Activated CD4-positive, alpha-beta memory T cell treated with anti-CD3 and anti-CD28 coated beads for 36 hours (primary cell): Measurements from ENCODE around the gene FAM161A. TPM values are rescaled to one million over a fixed set of nuclear protein-coding genes. Genes with fewer than 3 reads are reported as not detected.
A peak's percentile ranks its signal among the peaks of the same experiment; 100 is the strongest.
"Not testable (repeated sequence)": the region's sequence is repeated elsewhere in the genome, so short reads cannot be mapped to it uniquely, and the experiment has no call there.

Experiments used
- CTCF ChIA-PET: fragments of 350-600 bp; sonication (Branson Sonifier 250); formaldehyde crosslinking; loops from one replicate; lab custom pipeline; 2021; ENCODE audit warnings: antibody characterized with exemption, inconsistent platforms; lab: Charles Lee
- POLR2A ChIA-PET: fragments of 350-600 bp; sonication (Branson Sonifier 250); formaldehyde crosslinking; loops from one replicate; lab custom pipeline; 2021; ENCODE audit warnings: antibody characterized with exemption; lab: Charles Lee
- DNase-seq: peaks from one replicate; pipeline ENCODE4 v3.0.0-alpha.2; 2020
- H3K27ac Mint-ChIP-seq: one replicate; pipeline ENCODE4 v1.8.0; 2021; ENCODE audit warnings: mixed read lengths
- H3K27me3 Mint-ChIP-seq: one replicate; pipeline ENCODE4 v1.8.0; 2021; ENCODE audit warnings: mixed read lengths
- H3K36me3 Mint-ChIP-seq: one replicate; pipeline ENCODE4 v1.8.0; 2021; ENCODE audit warnings: mixed read lengths
- H3K4me1 Mint-ChIP-seq: one replicate; pipeline ENCODE4 v1.8.0; 2021; ENCODE audit warnings: low read depth, mixed read lengths
- H3K4me3 Mint-ChIP-seq: one replicate; pipeline ENCODE4 v1.8.0; 2021; ENCODE audit warnings: mild to moderate bottlenecking, mixed read lengths
- H3K9me3 Mint-ChIP-seq: one replicate; pipeline ENCODE4 v1.8.0; 2021; ENCODE audit warnings: mixed read lengths
- intact Hi-C: fragments of 100-400 bp; cut with micrococcal nuclease; formaldehyde crosslinking; loops from one replicate; pipeline ENCODE4 v1.15.1; 2023
- total RNA-seq, 2 experiments: library from RNA; stranded (reverse); gene quantifications; one replicate each; pipeline ENCODE4 v1.2.3, GENCODE V29; 2021

The FAM161A gene, protein sequence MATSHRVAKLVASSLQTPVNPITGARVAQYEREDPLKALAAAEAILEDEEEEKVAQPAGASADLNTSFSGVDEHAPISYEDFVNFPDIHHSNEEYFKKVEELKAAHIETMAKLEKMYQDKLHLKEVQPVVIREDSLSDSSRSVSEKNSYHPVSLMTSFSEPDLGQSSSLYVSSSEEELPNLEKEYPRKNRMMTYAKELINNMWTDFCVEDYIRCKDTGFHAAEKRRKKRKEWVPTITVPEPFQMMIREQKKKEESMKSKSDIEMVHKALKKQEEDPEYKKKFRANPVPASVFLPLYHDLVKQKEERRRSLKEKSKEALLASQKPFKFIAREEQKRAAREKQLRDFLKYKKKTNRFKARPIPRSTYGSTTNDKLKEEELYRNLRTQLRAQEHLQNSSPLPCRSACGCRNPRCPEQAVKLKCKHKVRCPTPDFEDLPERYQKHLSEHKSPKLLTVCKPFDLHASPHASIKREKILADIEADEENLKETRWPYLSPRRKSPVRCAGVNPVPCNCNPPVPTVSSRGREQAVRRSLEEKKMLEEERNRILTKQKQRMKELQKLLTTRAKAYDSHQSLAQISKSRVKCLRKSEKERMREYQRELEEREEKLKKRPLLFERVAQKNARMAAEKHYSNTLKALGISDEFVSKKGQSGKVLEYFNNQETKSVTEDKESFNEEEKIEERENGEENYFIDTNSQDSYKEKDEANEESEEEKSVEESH
- 1 to 10 TPM; 5.5 to 7.0 TPM for total RNA-seq

DNA sequence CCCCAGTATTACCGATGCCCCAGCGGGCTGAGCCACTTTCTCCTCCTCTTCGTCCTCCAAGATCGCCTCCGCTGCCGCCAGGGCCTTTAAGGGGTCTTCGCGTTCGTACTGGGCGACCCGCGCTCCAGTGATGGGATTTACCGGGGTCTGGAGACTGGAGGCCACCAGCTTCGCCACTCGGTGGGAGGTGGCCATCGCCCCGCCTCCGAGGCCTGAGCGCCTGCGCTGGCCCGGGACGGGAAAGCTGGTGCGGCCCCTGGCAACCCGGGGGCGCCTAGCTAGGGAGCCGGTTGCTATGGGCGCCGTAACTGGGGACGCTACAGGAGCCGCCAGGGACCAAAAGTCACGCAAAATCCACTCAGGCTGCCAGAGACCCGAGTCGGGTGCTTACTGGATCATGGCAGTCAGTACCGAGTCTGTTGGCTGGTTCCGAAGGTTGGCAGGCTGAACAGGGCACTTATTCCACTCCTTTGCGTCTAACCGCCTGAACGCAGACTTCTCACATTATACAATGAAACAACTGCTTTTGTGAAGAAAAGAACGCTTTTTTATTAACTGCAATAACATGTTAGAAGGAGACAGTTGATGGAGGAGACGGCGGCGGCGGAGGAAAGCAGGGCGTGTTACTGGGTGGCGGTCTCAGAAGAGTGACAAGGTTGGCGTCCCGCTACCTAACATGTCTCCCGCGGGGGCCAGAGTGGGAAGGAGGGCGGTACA, at the start of gene FAM161A:
Gene FAM161A (minus strand): TSS at position 214 of the 717 bp plus-strand sequence. CDS start 19 bp downstream, at position 195.
- intact Hi-C loops: loop anchor here (1.0 to 10.0 kb wide), 6 partner anchors 34 to 383 kb away; partner anchors contain the start of genes B3GNT2, CCT4, USP34 and XPO1
- ChIA-PET CTCF (interaction anchor here (1.5 kb wide), 1 partner anchor 315 kb away, joined by 3 read pairs; no protein-coding TSS in a partner anchor), POLR2A (interaction anchor here (0.7 to 2.4 kb wide), 4 partner anchors 9 to 315 kb away, joined by 3 to 11 read pairs (median 4); partner anchors contain the start of gene XPO1)
- Mint-ChIP-seq H3K4me1 (peaks cover 19% of the 10 kb centered on the region), H3K27me3 (no peaks in the 10 kb centered on the region), H3K4me3 (peak within 1 kb of the TSS; percentile 91), H3K36me3 (peaks cover 10% of the 10 kb centered on the region), H3K9me3 (no peaks in the 10 kb centered on the region), H3K27ac (peak within 1 kb of the TSS; percentile 90)
- peak; percentile 88 for DNase-seq

DNA sequence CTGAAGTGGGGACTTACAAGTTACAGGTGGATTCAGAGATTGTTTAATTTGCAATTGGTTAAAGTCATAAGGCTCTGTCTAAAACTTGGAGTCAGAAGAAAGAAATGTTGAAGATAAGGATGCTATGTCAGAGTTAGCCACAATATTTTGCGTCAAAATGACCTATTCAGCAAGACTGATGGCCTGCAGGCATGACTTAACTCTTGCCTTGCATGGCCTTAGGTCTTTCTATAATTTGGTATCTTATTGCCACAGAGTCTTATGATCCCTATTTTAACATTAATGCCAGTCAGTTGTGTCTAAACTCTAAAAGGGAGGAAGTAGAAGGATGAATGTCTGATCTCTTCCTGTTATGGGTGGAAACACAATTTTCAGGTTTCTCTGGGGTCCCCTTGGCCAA, 46.4 kb upstream of the FAM161A start:
- no peaks in the 10 kb centered on the region for H3K36me3 Mint-ChIP-seq
- no peak for DNase-seq
- no peaks in the 10 kb centered on the region for H3K9me3 Mint-ChIP-seq
- ChIA-PET CTCF (no interaction called here), POLR2A (no interaction called here)
- no peaks in the 10 kb centered on the region for H3K27me3 Mint-ChIP-seq
- H3K4me3 Mint-ChIP-seq: no peak overlapping the region
- peaks cover 6% of the 10 kb centered on the region for H3K4me1 Mint-ChIP-seq
- intact Hi-C loops: no loop called here
- no peak overlapping the region for H3K27ac Mint-ChIP-seq

DNA sequence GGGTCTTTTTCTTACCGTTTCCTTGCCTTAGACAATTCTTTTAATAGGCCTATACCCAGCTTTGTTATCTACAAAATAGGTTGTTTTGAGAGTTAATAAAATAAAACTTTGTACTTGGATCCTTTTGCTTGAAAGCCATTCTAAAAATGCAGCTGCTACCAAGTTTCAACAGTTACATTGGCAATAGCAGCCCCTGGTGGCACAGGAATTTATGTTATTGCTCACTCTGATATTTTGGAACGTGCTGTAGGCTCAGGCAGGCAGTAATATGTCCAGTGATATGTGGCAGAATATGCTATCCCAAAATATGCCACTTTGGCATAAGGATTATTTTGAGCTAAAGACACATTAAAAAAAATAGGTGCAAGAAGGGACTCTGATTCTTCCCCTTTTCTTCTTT, 45.0 kb upstream of the FAM161A start:
- no peak for DNase-seq
- CTCF ChIA-PET: interaction anchor here (0.5 to 0.9 kb wide), 2 partner anchors 13 to 514 kb away, joined by 3 read pairs; no protein-coding TSS in a partner anchor

DNA sequence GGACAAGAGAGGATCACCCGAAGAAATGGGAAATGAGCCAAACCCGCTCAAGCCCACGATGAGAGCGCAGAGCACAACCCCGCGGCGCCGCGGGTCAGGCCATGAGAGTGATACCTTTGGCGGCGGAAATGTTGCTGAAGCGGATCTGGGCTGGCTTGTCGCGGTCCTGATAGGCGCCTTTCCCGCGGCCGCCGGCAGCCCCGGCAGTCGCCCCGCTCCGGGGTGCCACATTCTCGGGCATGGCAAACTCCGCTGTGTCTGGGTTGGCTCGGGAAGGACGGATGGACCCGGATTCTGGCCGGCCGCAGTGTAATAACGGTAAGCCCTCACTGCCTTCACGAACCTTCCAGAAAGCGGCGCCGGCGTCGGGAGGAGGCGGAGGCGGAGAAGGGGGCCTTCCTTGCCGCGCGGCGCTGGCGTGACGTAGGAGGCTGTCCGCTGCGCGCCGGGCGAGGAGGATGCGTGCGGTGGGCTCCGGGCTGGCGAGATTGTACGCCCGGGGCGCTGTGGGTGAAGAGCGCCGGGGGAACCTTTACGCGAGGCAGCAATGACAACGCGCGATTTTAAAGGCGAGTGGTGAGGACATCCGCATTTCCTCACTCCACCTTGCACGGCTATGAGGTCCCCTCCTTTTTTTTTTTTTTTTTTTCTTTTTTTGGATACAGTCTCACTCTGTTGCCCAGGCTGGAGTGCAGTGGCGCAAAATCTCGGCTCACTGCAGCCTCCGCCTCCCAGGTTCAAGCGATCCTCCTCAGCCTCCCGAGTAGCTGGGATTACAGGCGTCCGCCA, 34.6 kb upstream of the FAM161A start, which contains the start of gene CCT4:
Gene CCT4 (minus strand): TSS at position 390 of the 789 bp plus-strand sequence. CDS start 149 bp downstream, at position 241.
- ChIA-PET POLR2A (no interaction called here), CTCF (no interaction called here)
- intact Hi-C loops: loop anchor here (1.0 to 10.0 kb wide), 7 partner anchors 17 to 1954 kb away; partner anchors contain the start of genes COMMD1, FAM161A, UGP2 and XPO1

More for the DNA sequence above, 45.0 kb upstream of the FAM161A start:
- no peak overlapping the region for H3K27ac Mint-ChIP-seq
- no peak overlapping the region for H3K4me3 Mint-ChIP-seq
- no peaks in the 10 kb centered on the region for H3K27me3 Mint-ChIP-seq
- intact Hi-C loops: no loop called here
- POLR2A ChIA-PET: interaction anchor here (1.4 kb wide), 1 partner anchor 46 kb away, joined by 3 read pairs; no protein-coding TSS in a partner anchor
- no peaks in the 10 kb centered on the region for H3K4me1 Mint-ChIP-seq
- no peaks in the 10 kb centered on the region for H3K9me3 Mint-ChIP-seq
- H3K36me3 Mint-ChIP-seq: no peaks in the 10 kb centered on the region

DNA sequence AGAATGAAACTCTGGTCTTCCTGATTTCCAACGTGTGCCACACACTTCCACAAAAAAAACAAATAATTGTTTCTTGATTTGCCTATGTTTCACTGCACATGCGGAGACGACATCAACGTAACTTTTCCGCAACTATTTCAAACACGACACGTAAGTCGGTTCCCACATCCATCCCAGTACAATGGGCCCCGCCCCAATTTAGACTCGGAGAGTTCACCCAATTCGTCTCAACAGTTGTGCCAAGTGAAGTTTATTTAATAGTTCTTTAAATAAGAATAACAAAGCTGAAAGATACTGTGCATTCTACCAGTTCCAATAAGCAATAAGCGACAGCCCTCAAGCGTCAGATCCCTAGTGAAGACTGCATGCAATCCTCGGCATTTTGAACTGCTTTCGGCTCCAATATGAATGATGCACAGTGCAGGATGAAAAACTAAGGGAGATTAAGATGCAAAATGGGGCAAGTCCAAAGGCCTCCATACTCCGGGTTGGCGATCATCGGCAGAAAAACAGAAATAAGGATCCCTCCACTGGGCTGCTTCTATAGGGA, 33.9 kb upstream of the FAM161A start:
- H3K27me3 Mint-ChIP-seq: no peaks in the 10 kb centered on the region
- H3K4me1 Mint-ChIP-seq: peaks cover 26% of the 10 kb centered on the region
- CTCF ChIA-PET: no interaction called here
- peak overlapping the region; percentile 99 for H3K4me3 Mint-ChIP-seq
- DNase-seq: peak; percentile 39
- POLR2A ChIA-PET: no interaction called here
- intact Hi-C loops: loop anchor here (1.0 to 10.0 kb wide), 7 partner anchors 18 to 1955 kb away; partner anchors contain the start of genes COMMD1, FAM161A, UGP2 and XPO1
- no peaks in the 10 kb centered on the region for H3K9me3 Mint-ChIP-seq
- H3K36me3 Mint-ChIP-seq: peaks cover 34% of the 10 kb centered on the region
- H3K27ac Mint-ChIP-seq: peak overlapping the region; percentile 99

More for the DNA sequence above, 34.6 kb upstream of the FAM161A start, which contains the start of gene CCT4:
- H3K4me3 Mint-ChIP-seq: peak within 1 kb of the TSS; percentile 99
- peaks cover 30% of the 10 kb centered on the region for H3K36me3 Mint-ChIP-seq
- H3K27me3 Mint-ChIP-seq: no peaks in the 10 kb centered on the region
- H3K27ac Mint-ChIP-seq: peak within 1 kb of the TSS; percentile 99
- peak; percentile 92 for DNase-seq
- H3K4me1 Mint-ChIP-seq: peaks cover 26% of the 10 kb centered on the region
- no peaks in the 10 kb centered on the region for H3K9me3 Mint-ChIP-seq

DNA sequence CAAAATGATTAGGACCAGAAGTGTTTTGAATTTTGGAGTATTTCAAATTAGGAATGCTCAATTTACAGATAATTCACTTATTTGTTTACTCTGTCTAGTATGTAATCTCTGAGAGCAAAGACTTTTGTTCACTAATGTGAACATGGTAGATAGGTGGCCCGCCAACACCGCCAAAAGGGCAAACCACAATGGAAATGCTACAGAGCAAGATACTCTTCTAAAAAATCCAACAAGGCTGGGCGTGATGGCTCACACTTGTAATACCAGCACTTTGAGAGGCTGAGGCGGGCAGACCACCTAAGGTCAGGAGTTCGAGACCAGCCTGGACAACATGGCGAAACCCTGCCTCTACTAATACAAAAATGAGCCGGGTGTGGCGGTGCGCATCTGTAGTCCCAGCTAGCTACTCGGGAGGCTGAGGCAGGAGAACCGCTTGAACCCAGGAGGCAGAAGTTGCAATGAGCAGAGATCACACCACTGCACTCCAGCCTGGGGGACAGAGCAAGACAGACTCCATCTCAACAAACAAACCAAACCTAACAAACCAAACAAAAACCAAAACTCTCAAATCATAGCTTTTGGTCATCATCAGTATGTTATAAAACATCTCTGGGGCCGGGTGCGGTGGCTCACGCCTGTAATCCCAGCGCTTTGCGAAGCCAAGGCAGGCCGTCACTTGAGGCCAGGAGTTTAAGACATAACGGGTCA, 32.2 kb upstream of the FAM161A start:
- ChIA-PET POLR2A (interaction anchor here (1.0 to 1.1 kb wide), 2 partner anchors 15 to 122 kb away, joined by 3 read pairs; no protein-coding TSS in a partner anchor), CTCF (interaction anchor here (1.4 kb wide), 1 partner anchor 19 kb away, joined by 4 read pairs; the partner anchor contains the start of gene COMMD1)
- no peak for DNase-seq
- H3K36me3 Mint-ChIP-seq: peaks cover 43% of the 10 kb centered on the region
- intact Hi-C loops: loop anchor here (5.0 to 10.0 kb wide), 3 partner anchors 124 to 1956 kb away; partner anchors contain the start of gene UGP2
- H3K9me3 Mint-ChIP-seq: no peaks in the 10 kb centered on the region
- no peaks in the 10 kb centered on the region for H3K27me3 Mint-ChIP-seq
- peak overlapping the region; percentile 99 for H3K4me3 Mint-ChIP-seq
- peak overlapping the region; percentile 99 for H3K27ac Mint-ChIP-seq
- peaks cover 26% of the 10 kb centered on the region for H3K4me1 Mint-ChIP-seq

DNA sequence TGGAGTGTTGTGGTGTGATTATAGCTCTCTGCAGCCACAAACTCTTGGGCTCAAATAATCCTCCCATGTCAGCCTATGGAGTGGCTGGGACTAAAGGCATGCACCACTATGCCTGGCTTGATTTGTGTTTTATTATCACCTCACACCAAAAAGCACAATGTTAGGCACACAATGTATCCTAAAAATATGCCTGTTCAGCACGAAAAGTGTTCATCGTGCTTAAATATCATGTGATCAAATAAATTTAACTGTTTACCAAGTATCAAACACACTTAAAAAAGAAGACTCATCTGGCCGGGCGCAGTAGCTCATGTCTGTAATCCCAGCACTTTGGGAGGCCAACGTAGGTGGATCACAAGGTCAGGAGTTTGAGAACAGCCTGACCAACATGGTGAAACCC, 29.0 kb upstream of the FAM161A start:
- DNase-seq: no peak
- H3K27ac Mint-ChIP-seq: no peak overlapping the region
- POLR2A ChIA-PET: interaction anchor here (0.6 kb wide), 1 partner anchor 701 kb away, joined by 3 read pairs; no protein-coding TSS in a partner anchor
- H3K4me1 Mint-ChIP-seq: peaks cover 20% of the 10 kb centered on the region
- H3K36me3 Mint-ChIP-seq: peaks cover 54% of the 10 kb centered on the region
- H3K4me3 Mint-ChIP-seq: no peak overlapping the region
- CTCF ChIA-PET: no interaction called here
- no peaks in the 10 kb centered on the region for H3K27me3 Mint-ChIP-seq
- intact Hi-C loops: loop anchor here (10.0 kb wide), 1 partner anchor 188 kb away; no protein-coding TSS in a partner anchor
- H3K9me3 Mint-ChIP-seq: no peaks in the 10 kb centered on the region

DNA sequence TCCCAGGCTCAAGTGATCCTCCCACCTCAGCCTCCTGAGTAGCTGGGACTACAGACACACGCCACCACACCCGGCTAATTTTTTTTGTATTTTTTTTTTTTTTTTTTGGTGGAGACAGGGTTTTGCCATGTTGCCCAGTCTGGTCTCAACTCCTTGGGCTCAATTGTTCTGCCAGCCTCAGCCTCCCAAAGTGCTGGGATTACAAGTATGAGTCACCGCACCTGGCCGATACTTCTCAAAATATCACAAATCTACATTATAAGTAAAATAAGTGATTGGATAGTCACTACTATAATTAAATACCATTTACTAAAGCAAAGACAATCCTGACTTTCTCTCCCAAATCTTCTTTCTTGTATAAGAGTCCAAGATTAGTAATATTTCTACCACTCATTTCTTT, 25.5 kb upstream of the FAM161A start:
- H3K4me1 Mint-ChIP-seq, H3K4me3 Mint-ChIP-seq, DNase-seq, intact Hi-C loops, H3K9me3 Mint-ChIP-seq, CTCF ChIA-PET, H3K27me3 Mint-ChIP-seq, H3K27ac Mint-ChIP-seq, POLR2A ChIA-PET: not testable (repeated sequence)
- H3K36me3 Mint-ChIP-seq: peaks cover 49% of the 10 kb centered on the region

DNA sequence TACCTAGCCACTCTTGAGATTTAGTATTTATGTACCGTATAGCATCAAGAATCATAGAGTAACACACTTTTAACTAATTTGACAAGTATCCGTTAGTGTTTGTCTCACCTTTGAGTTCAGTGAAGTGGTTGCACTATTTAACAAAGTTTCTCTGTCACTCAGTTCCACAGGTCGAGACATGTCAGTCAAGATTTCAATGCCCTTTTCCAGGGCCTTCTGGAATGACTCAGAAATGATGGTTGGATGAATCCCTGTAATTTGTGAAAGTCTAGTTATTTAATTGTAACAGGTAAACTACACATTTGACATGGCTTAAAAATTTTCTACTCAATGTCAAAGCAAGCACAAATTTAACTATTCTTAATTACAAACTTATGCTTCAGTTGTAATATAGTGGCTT, 24.9 kb upstream of the FAM161A start:
- no peak for DNase-seq
- Mint-ChIP-seq H3K4me3 (no peak overlapping the region), H3K36me3 (peaks cover 54% of the 10 kb centered on the region), H3K9me3 (no peaks in the 10 kb centered on the region), H3K4me1 (no peaks in the 10 kb centered on the region), H3K27ac (no peak overlapping the region), H3K27me3 (no peaks in the 10 kb centered on the region)
- intact Hi-C loops: no loop called here
- ChIA-PET CTCF (no interaction called here), POLR2A (no interaction called here)

DNA sequence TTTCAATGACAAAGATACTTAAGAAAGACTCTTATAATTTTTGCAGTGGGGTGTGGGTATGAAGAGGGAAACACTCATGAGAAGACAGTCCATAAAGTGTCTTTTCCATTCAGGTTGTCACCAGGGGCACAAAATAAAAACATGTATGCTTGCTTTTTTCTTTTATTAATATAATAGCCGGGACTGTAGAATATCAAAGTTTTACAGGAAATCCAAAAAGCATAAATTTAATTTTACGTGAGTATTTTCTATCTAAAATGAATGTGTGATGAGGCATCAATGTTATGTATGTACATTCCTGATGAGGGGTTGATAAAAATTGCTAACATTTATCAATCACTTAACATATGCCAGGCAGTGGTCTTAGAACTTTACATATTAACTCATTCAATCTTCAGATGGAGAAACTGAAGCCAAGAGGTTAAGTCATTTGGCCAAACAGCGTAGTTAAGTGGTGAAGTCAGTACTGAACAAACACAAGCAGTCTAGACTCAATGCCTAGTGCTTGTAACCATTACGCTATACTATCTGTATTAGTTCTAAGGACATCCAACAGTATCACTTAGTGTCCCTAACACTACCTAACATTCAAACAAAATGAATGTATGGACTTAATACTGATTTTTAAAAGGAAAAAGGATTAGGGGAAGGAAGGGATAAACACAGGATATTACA, 23.8 kb upstream of the FAM161A start:
- POLR2A ChIA-PET: no interaction called here
- Mint-ChIP-seq H3K27ac (no peak overlapping the region), H3K36me3 (peaks cover 52% of the 10 kb centered on the region), H3K27me3 (no peaks in the 10 kb centered on the region), H3K4me3 (no peak overlapping the region), H3K4me1 (no peaks in the 10 kb centered on the region), H3K9me3 (no peaks in the 10 kb centered on the region)
- CTCF ChIA-PET: no interaction called here
- DNase-seq: no peak
- intact Hi-C loops: no loop called here
